BJ (cell line): Measurements from ENCODE around the gene TMEM239. TPM values are rescaled to one million over a fixed set of nuclear protein-coding genes. Genes with fewer than 3 reads are reported as not detected.

Source experiments
- CTCF ChIA-PET: fragments of 350-600 bp; formaldehyde crosslinking; extraction: SDS; loops from one replicate; lab custom pipeline; 2021; ENCODE audit warnings: antibody characterized with exemption, inconsistent platforms; lab: Yijun Ruan, JAX
- POLR2A ChIA-PET: fragments of 300-600 bp; sonication (Branson Sonifier 250); formaldehyde crosslinking; extraction: SDS; loops from one replicate; lab custom pipeline; 2021; ENCODE audit warnings: antibody characterized with exemption; lab: Charles Lee
- DNase-seq: peaks from one replicate; pipeline ENCODE4 v3.0.0-alpha.2; 2011; ENCODE audit warnings: low read depth
- H3K27me3 ChIP-seq: 2 replicates; pipeline ENCODE4 v1.6.0; 2011; ENCODE audit warnings: low read length; ENCODE audit not compliant: control insufficient read depth, insufficient read depth
- H3K36me3 ChIP-seq: 2 replicates; pipeline ENCODE4 v1.5.1; 2011; ENCODE audit warnings: low read length; ENCODE audit not compliant: control insufficient read depth, insufficient read depth
- H3K4me3 ChIP-seq: 2 replicates; pipeline ENCODE4 v1.5.1; 2011; ENCODE audit warnings: low read depth, mild to moderate bottlenecking, control low read depth, low read length
- polyA plus RNA-seq: library from polyadenylated mRNA; depleted of rRNA; stranded (reverse); fragments of >200 nt; gene quantifications from 2 replicates; pipeline ENCODE4 v1.2.3, GENCODE V29; 2011
- TF ChIP-seq, protein P1 (sequence below): IDR thresholded peaks from 2 replicates; pipeline ENCODE4 v1.5.1; 2011; ENCODE audit warnings: low read depth, mild to moderate bottlenecking, control low read depth, inconsistent platforms, low read length, moderate library complexity; ENCODE audit not compliant: insufficient read depth

The TMEM239 gene
- polyA plus RNA-seq, 1 experiment = not detected

DNA sequence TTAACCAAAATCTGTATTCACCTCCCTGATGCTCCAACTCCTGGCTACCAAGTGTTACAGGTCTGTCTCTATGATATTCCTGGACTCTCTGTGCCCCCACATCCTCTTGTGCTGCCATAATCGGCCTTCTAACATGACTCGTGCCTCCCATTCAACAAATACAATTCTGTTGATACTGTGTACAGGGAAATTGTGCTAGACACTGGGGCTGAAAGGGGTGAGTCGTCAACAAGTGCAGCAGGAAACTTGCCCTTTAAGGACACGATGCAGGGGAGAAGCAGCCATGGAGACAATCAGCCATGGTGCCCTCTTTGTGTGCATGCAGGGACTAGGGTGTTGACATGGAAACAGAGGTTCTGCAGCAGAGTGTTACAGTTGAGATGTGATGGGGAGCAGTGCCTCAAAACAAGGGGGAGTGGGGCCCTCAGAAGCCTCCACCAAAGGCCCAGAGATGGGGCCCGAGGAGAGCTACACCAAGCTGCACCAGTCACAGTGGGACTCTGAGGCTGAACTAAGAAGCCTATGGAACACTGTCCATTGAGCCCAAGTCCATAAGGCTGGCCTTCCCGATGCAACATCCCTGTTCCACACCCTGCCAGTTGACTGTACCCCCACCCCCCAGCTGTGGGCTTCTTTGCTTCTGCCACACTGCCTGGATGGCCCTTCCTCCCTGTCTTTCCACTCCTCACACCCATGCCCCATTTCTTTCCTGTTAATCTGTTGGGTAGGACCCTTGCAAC lies 21.2 kb downstream of the TMEM239 start:
- TF ChIP-seq, protein P1, sequence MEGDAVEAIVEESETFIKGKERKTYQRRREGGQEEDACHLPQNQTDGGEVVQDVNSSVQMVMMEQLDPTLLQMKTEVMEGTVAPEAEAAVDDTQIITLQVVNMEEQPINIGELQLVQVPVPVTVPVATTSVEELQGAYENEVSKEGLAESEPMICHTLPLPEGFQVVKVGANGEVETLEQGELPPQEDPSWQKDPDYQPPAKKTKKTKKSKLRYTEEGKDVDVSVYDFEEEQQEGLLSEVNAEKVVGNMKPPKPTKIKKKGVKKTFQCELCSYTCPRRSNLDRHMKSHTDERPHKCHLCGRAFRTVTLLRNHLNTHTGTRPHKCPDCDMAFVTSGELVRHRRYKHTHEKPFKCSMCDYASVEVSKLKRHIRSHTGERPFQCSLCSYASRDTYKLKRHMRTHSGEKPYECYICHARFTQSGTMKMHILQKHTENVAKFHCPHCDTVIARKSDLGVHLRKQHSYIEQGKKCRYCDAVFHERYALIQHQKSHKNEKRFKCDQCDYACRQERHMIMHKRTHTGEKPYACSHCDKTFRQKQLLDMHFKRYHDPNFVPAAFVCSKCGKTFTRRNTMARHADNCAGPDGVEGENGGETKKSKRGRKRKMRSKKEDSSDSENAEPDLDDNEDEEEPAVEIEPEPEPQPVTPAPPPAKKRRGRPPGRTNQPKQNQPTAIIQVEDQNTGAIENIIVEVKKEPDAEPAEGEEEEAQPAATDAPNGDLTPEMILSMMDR = no peak
- DNase-seq = no peak
- Histone ChIP-seq H3K36me3 (peaks cover 11% of the 10 kb centered on the region), H3K4me3 (no peak overlapping the region), H3K27me3 (no peaks in the 10 kb centered on the region)
- ChIA-PET CTCF (interaction anchor here (0.6 to 0.7 kb wide), 2 partner anchors 84 to 148 kb away, joined by 3 read pairs; no protein-coding TSS in a partner anchor), POLR2A (no interaction called here)

DNA sequence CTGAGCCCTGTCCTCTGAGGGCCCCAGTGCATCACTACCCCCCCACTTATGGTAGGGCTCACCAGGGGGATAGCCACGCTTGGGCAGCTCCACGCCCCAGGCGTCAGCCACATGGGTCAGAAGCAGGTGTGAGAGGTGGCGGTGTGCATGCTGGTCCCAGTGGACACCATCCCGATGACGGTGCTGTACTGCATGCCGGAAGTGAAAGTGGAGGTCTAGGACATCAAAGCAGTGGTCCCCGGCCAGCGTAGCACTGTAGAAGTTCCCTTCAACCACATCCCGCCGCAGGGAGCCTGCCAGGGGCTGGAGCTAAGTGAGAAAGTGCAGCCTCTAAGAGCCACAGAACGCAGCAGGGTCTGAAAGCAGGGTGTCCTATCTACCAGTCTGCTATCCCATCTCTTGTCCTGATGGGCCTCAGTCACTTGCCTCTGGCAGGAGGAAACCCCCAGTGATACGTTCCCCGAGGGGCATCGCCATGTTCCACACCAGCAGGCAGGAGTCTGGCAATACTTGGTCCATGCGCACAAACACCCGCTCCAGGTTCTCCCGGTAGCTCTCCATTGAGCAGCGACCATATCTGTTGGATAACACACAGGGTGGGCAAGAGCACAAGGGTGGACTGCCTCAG lies 22.1 kb downstream of the TMEM239 start:
- Histone ChIP-seq H3K36me3 (peaks cover 11% of the 10 kb centered on the region), H3K27me3 (no peaks in the 10 kb centered on the region), H3K4me3 (no peak overlapping the region)
- TF ChIP-seq, protein P1 = no peak
- no peak for DNase-seq
- ChIA-PET POLR2A (no interaction called here), CTCF (interaction anchor here (0.6 to 4.3 kb wide), 4 partner anchors 14 to 149 kb away, joined by 3 to 26 read pairs (median 4); no protein-coding TSS in a partner anchor)

DNA sequence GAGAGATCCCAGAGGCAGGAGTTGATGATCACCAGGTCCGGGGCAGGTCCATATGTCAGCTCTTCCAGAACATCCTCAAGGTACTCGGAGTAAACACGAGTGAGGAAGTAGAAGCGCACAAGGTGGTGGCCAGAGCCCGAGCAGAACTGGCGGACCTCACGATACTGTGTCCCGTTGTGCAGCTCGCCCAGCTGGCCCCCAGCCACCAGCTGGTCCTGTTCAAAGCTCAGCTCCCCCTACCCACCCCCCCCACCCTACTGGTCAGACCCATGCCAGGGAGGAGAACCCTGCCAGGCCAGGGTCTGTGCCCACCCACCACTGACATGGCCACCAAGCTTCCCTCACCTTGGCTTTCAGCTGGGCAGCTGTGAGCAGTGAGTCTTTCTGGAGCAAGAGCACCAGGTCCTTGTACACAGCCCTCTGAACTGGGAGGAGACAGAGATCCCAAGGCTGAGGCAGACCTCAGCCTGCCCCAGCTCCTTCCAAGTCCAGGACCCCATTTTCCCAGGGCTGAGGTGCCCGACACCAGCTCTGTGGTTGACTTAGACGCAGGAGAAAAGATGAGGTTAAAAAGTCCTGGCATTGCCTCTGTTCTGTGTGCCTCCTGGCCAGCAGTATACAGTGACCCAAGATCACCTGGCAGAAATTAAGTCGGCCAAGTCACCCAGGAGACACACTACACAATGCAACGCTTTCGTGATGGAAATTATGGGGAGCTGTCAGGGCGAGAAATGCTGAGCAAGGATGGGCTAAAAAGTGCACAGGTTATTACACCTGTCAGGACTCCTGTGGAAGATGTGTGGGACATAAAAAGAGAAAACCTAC lies 22.9 kb downstream of the TMEM239 start:
- Histone ChIP-seq H3K27me3 (no peaks in the 10 kb centered on the region), H3K36me3 (peaks cover 11% of the 10 kb centered on the region), H3K4me3 (no peak overlapping the region)
- ChIA-PET POLR2A (no interaction called here), CTCF (interaction anchor here (0.8 to 4.3 kb wide), 4 partner anchors 9 to 85 kb away, joined by 3 to 26 read pairs (median 4); no protein-coding TSS in a partner anchor)
- no peak for DNase-seq
- TF ChIP-seq, protein P1 = no peak

DNA sequence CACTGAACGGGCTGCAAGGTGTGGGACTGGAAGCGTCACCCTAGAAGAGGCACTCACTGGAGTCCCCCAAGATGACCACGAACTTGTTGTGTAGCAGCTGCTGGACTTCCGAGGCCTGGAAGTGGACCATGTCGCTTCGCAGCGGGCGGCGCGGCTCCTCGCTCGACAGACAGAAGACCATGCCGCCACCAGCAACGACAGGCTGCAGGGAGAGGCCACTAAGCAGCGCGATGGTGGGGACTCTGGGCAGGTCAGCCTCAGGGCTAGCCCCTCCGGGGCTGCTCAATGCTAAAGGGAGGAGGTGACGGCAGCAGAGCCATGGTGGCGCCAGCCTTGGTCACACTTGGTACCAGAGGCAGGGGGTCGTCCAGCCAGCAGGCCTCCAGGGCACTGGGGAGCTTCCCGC lies 23.6 kb downstream of the TMEM239 start:
- CTCF ChIA-PET = interaction anchor here (0.8 to 4.3 kb wide), 3 partner anchors 10 to 85 kb away, joined by 3 to 26 read pairs (median 3); no protein-coding TSS in a partner anchor
- TF ChIP-seq, protein P1 = no peak
- no peak for DNase-seq
- H3K36me3 ChIP-seq = peaks cover 11% of the 10 kb centered on the region
- POLR2A ChIA-PET = interaction anchor here (1.3 kb wide), 1 partner anchor 8 kb away, joined by 3 read pairs; no protein-coding TSS in a partner anchor
- no peaks in the 10 kb centered on the region for H3K27me3 ChIP-seq
- H3K4me3 ChIP-seq = peak overlapping the region; percentile 89
